ENCODE results near the gene RAPGEF1. TPM values are rescaled to one million over a fixed set of nuclear protein-coding genes. Genes with fewer than 3 reads are reported as not detected.

RAPGEF1 gene
- total and polyA plus RNA-seq, 2 donors (not counting 3 experiments of a cell fraction or from before 2014, with no cell fraction given): 50.0 to 124 TPM

GRCh38 chr9:131621551-131622358 lies 118.1 kb downstream of the RAPGEF1 start:
- dilution Hi-C loops (cut with MboI; ENCODE audit: extremely low pct_ligation_motif_present, low sequenced_read_pairs): no loop called here
- ChIA-PET CTCF (interaction anchor here (1.2 to 1.4 kb wide), 3 partner anchors 12 to 30 kb away, joined by 4 to 6 read pairs (median 6); no protein-coding TSS in a partner anchor), POLR2A (interaction anchor here (0.6 kb wide), 1 partner anchor 93 kb away, joined by 3 read pairs; no protein-coding TSS in a partner anchor)
- Histone ChIP-seq H3K79me2 (ENCODE audit: control insufficient read depth, insufficient read depth, low read length) (no peaks in the 10 kb centered on the region), H2AFZ (ENCODE audit: low read depth, low read length) (no peak overlapping the region), H3K4me1 (ENCODE audit: control insufficient read depth, extremely low read depth, insufficient read depth, low read length) (peaks cover 9% of the 10 kb centered on the region), H3K36me3 (ENCODE audit: control insufficient read depth in 2 of 2, extremely low read depth in 1 of 2, insufficient read depth in 2 of 2, low read length in 2 of 2) (peaks cover 11 to 32% of the 10 kb centered on the region in 2 experiments), H4K20me1 (replicated peaks; ENCODE audit: control insufficient read depth, extremely low read depth, insufficient read depth, low read length) (no peaks in the 10 kb centered on the region), H3K27ac (ENCODE audit: insufficient read depth, low read depth, low read length) (no peak overlapping the region), H3K4me2 (ENCODE audit: insufficient read depth, low read length) (no peak overlapping the region), H3K9ac (replicated peaks; ENCODE audit: extremely low read depth, insufficient read depth, low read length) (no peak overlapping the region), H3K9me1 (replicated peaks; ENCODE audit: control insufficient read depth, extremely low read depth, insufficient read depth, low read length) (no peaks in the 10 kb centered on the region), H3K27me3 (ENCODE audit: control insufficient read depth in 2 of 2, insufficient read depth in 2 of 2, low read length in 2 of 2) (no peaks in the 10 kb centered on the region), H3K4me3 (replicated peaks in 1 of 3; ENCODE audit: insufficient read depth in 1 of 3, low read depth in 1 of 3, low read length in 3 of 3) (no peak overlapping the region), H3K9me3 (replicated peaks; ENCODE audit: control insufficient read depth, insufficient read depth, low read length) (no peaks in the 10 kb centered on the region)
- FAIRE-seq (no peak), DNase-seq (ENCODE audit: low read depth, low spot score) (no peak)
- no TSS peak for BruUV-seq (replicated peaks)
- no peak for TF ChIP-seq EZH2 (IDR thresholded peaks at IDR 0.05; ENCODE audit: borderline replicate concordance, low read depth, low read length, severe bottlenecking)
- TF ChIP-seq JUN (IDR thresholded peaks at IDR 0.05; ENCODE audit: borderline replicate concordance, insufficient read depth, insufficient read length, low read depth): no peak
- TF ChIP-seq FOS (IDR thresholded peaks at IDR 0.05; ENCODE audit: borderline replicate concordance, insufficient read depth, low read length): no peak
- no peak for TF ChIP-seq POLR2A (IDR thresholded peaks at IDR 0.05; ENCODE audit: low read depth, low read length)
- TF ChIP-seq MYC (IDR thresholded peaks at IDR 0.05; ENCODE audit: low read depth, low read length): no peak
- intact Hi-C loops (cut with micrococcal nuclease): no loop called here

GRCh38 chr9:131620764-131621520 lies 118.9 kb downstream of the RAPGEF1 start:
- dilution Hi-C loops (cut with MboI; ENCODE audit: extremely low pct_ligation_motif_present, low sequenced_read_pairs): no loop called here
- no TSS peak for BruUV-seq (replicated peaks)
- no peaks in the 10 kb centered on the region for H4K20me1 ChIP-seq (replicated peaks; ENCODE audit: control insufficient read depth, extremely low read depth, insufficient read depth, low read length)
- H3K4me2 ChIP-seq (ENCODE audit: insufficient read depth, low read length): no peak overlapping the region
- H3K4me1 ChIP-seq (ENCODE audit: control insufficient read depth, extremely low read depth, insufficient read depth, low read length): peaks cover 9% of the 10 kb centered on the region
- no peaks in the 10 kb centered on the region for H3K9me3 ChIP-seq (replicated peaks; ENCODE audit: control insufficient read depth, insufficient read depth, low read length)
- no peaks in the 10 kb centered on the region for H3K9me1 ChIP-seq (replicated peaks; ENCODE audit: control insufficient read depth, extremely low read depth, insufficient read depth, low read length)
- no peak for DNase-seq (ENCODE audit: low read depth, low spot score)
- no peak overlapping the region for H3K4me3 ChIP-seq (replicated peaks in 1 of 3; ENCODE audit: insufficient read depth in 1 of 3, low read depth in 1 of 3, low read length in 3 of 3)
- POLR2A ChIA-PET: interaction anchor here (0.6 kb wide), 1 partner anchor 93 kb away, joined by 3 read pairs; no protein-coding TSS in a partner anchor
- CTCF ChIA-PET: interaction anchor here (0.9 to 1.3 kb wide), 2 partner anchors 12 to 120 kb away, joined by 4 to 5 read pairs; no protein-coding TSS in a partner anchor
- no peak overlapping the region for H3K9ac ChIP-seq (replicated peaks; ENCODE audit: extremely low read depth, insufficient read depth, low read length)
- no peak overlapping the region for H2AFZ ChIP-seq (ENCODE audit: low read depth, low read length)
- TF ChIP-seq EZH2 (IDR thresholded peaks at IDR 0.05; ENCODE audit: borderline replicate concordance, low read depth, low read length, severe bottlenecking) (no peak), MAX (IDR thresholded peaks at IDR 0.05; ENCODE audit: insufficient read depth, insufficient read length) (no peak), CTCF (IDR thresholded peaks at IDR 0.05; ENCODE audit: extremely low read depth in 1 of 2, insufficient read depth in 1 of 2, low read depth in 1 of 2, low read length in 2 of 2) (no peak), POLR2A (IDR thresholded peaks at IDR 0.05; ENCODE audit: low read depth, low read length) (no peak), JUN (IDR thresholded peaks at IDR 0.05; ENCODE audit: borderline replicate concordance, insufficient read depth, insufficient read length, low read depth) (no peak), FOS (IDR thresholded peaks at IDR 0.05; ENCODE audit: borderline replicate concordance, insufficient read depth, low read length) (no peak), POLR2AphosphoS5 (IDR thresholded peaks at IDR 0.05; ENCODE audit: insufficient read depth, low read depth, low read length) (no peak), MYC (IDR thresholded peaks at IDR 0.05; ENCODE audit: low read depth, low read length) (no peak), GATA2 (IDR thresholded peaks at IDR 0.05; ENCODE audit: insufficient read depth, insufficient read length, low read depth, low read length) (no peak)
- no peak overlapping the region for H3K27ac ChIP-seq (ENCODE audit: insufficient read depth, low read depth, low read length)
- no peaks in the 10 kb centered on the region for H3K27me3 ChIP-seq (ENCODE audit: control insufficient read depth in 2 of 2, insufficient read depth in 2 of 2, low read length in 2 of 2)
- intact Hi-C loops (cut with micrococcal nuclease): no loop called here
- no peaks in the 10 kb centered on the region for H3K79me2 ChIP-seq (ENCODE audit: control insufficient read depth, insufficient read depth, low read length)
- H3K36me3 ChIP-seq (ENCODE audit: control insufficient read depth in 2 of 2, extremely low read depth in 1 of 2, insufficient read depth in 2 of 2, low read length in 2 of 2): peaks cover 11 to 30% of the 10 kb centered on the region in 2 experiments
- FAIRE-seq: no peak
